Hepatocyte (in vitro differentiated cells): ENCODE results near the gene NDUFAF7. TPM values are rescaled to one million over a fixed set of nuclear protein-coding genes. Genes with fewer than 3 reads are reported as not detected.
"Not testable (repeated sequence)": the region's sequence is repeated elsewhere in the genome, so short reads cannot be mapped to it uniquely, and the experiment has no call there.

Experiments
- DNase-seq: peaks from one replicate; pipeline ENCODE4 v3.0.0-alpha.2; 2016; ENCODE audit warnings: low spot score
- H2AFZ ChIP-seq: fragments of 200-600 bp; sonication (generic); 2 replicates; pipeline ENCODE4 v1.6.0; 2016; ENCODE audit warnings: antibody characterized with exemption, mild to moderate bottlenecking
- H3K27ac ChIP-seq: fragments of 200-600 bp; sonication (generic); 2 replicates; pipeline ENCODE4 v1.5.1; 2016; ENCODE audit warnings: mild to moderate bottlenecking
- H3K27me3 ChIP-seq: fragments of 200-600 bp; sonication (generic); 2 replicates; pipeline ENCODE4 v1.6.1; 2016
- H3K36me3 ChIP-seq: fragments of 200-600 bp; sonication (generic); replicated peaks from 2 replicates; pipeline ENCODE4 v1.5.1; 2016; ENCODE audit warnings: low read depth; ENCODE audit not compliant: insufficient read depth
- H3K4me1 ChIP-seq: fragments of 200-600 bp; sonication (generic); 2 replicates; pipeline ENCODE4 v1.5.1; 2016; ENCODE audit warnings: mild to moderate bottlenecking, moderate library complexity; ENCODE audit not compliant: insufficient read depth
- H3K4me2 ChIP-seq: fragments of 200-600 bp; sonication (generic); 2 replicates; pipeline ENCODE4 v1.6.0; 2016
- H3K4me3 ChIP-seq: fragments of 200-600 bp; sonication (generic); 2 replicates; pipeline ENCODE4 v1.5.1; 2016; ENCODE audit warnings: mild to moderate bottlenecking
- H3K79me2 ChIP-seq: fragments of 200-600 bp; sonication (generic); 2 replicates; pipeline ENCODE4 v1.6.0; 2017; ENCODE audit warnings: mild to moderate bottlenecking
- H3K9me2 ChIP-seq: fragments of 200-600 bp; sonication (generic); replicated peaks from 2 replicates; pipeline ENCODE4 v1.6.0; 2017; ENCODE audit warnings: mild to moderate bottlenecking; ENCODE audit not compliant: insufficient read depth
- H3K9me3 ChIP-seq: fragments of 200-600 bp; sonication (generic); 2 replicates; pipeline ENCODE4 v1.5.1; 2016; ENCODE audit warnings: low read depth, mild to moderate bottlenecking
- H4K20me1 ChIP-seq: fragments of 200-600 bp; sonication (generic); 2 replicates; pipeline ENCODE4 v1.6.0; 2016; ENCODE audit warnings: mild to moderate bottlenecking; ENCODE audit not compliant: insufficient read depth, poor library complexity, severe bottlenecking
- CTCF ChIP-seq: fragments of 200-600 bp; sonication (generic); IDR thresholded peaks from 2 replicates; pipeline ENCODE4 v1.5.1; 2016; ENCODE audit warnings: antibody characterized with exemption, mild to moderate bottlenecking; ENCODE audit not compliant: poor library complexity
- EZH2 ChIP-seq: fragments of 200-600 bp; sonication (generic); IDR thresholded peaks from 2 replicates; pipeline ENCODE4 v1.6.1; 2016; ENCODE audit warnings: antibody characterized with exemption, mild to moderate bottlenecking, borderline replicate concordance
- EZH2phosphoT487 ChIP-seq: fragments of 200-600 bp; sonication (generic); IDR thresholded peaks from one replicate; pipeline ENCODE4 v1.6.1; 2018; ENCODE audit warnings: antibody characterized with exemption, mild to moderate bottlenecking, low read depth, moderate library complexity; ENCODE audit not compliant: unreplicated experiment, severe bottlenecking
- WGBS: methylation state at CpG from one replicate; pipeline ENCODE4 v1.1.6; 2016; ENCODE audit warnings: low lambda C conversion rate; ENCODE audit errors: missing lambda C conversion rate; 5-methylcytosine and 5-hydroxymethylcytosine counted together
- polyA plus RNA-seq: library from polyadenylated mRNA; unstranded; fragments of >200 nt; fragmentation: Nextera tagmentation; extraction: Ambion mirVana; gene quantifications from 2 replicates; pipeline ENCODE4 v1.2.1, GENCODE V29; 2016
- total RNA-seq: library from RNA; depleted of rRNA; stranded (reverse); fragments of >200 nt; gene quantifications from 2 replicates; pipeline ENCODE4 v1.2.3, GENCODE V29; 2014

NDUFAF7 gene
- total and polyA plus RNA-seq, 2 experiments from 2014 or later, result 11.8 to 14.7 TPM

GRCh38 chr2:37205689-37206341 lies 25.6 kb upstream of the NDUFAF7 start:
- no peaks in the 10 kb centered on the region for H3K9me2 ChIP-seq
- H3K27me3 ChIP-seq, result no peaks in the 10 kb centered on the region
- no peaks in the 10 kb centered on the region for H3K9me3 ChIP-seq
- no peak for DNase-seq
- H3K27ac ChIP-seq, result no peak overlapping the region
- H3K4me2 ChIP-seq, result no peak overlapping the region
- H3K4me1 ChIP-seq, result no peaks in the 10 kb centered on the region
- WGBS, result 80% methylated on average over 5 of the region's 5 CpGs
- H3K79me2 ChIP-seq, result peaks cover 28% of the 10 kb centered on the region
- H4K20me1 ChIP-seq, result no peaks in the 10 kb centered on the region
- H2AFZ ChIP-seq, result no peak overlapping the region
- no peak overlapping the region for H3K4me3 ChIP-seq
- H3K36me3 ChIP-seq, result peaks cover 13% of the 10 kb centered on the region
- TF ChIP-seq EZH2, result no peak

- H3K9me2 ChIP-seq, H4K20me1 ChIP-seq, H3K9me3 ChIP-seq, H3K4me2 ChIP-seq, H2AFZ ChIP-seq, H3K4me1 ChIP-seq, H3K27me3 ChIP-seq, H3K27ac ChIP-seq, H3K4me3 ChIP-seq, DNase-seq: not testable (repeated sequence)
- Histone ChIP-seq H3K36me3 (peaks cover 13% of the 10 kb centered on the region), H3K79me2 (peaks cover 28% of the 10 kb centered on the region)
- WGBS, result 98% methylated on average over 2 of the region's 2 CpGs
These were observed 24.7 kb upstream of the NDUFAF7 start for GRCh38 chr2:37206760-37207159.

- H3K79me2 ChIP-seq, result peaks cover 25% of the 10 kb centered on the region
- no peaks in the 10 kb centered on the region for H3K27me3 ChIP-seq
- peaks cover 7% of the 10 kb centered on the region for H3K36me3 ChIP-seq
- H3K4me3 ChIP-seq, result no peak overlapping the region
- H3K27ac ChIP-seq, result no peak overlapping the region
- no peaks in the 10 kb centered on the region for H4K20me1 ChIP-seq
- no peaks in the 10 kb centered on the region for H3K4me1 ChIP-seq
- TF ChIP-seq EZH2 (no peak), EZH2phosphoT487 (no peak), CTCF (no peak)
- no peak for DNase-seq
- no peaks in the 10 kb centered on the region for H3K9me2 ChIP-seq
- H2AFZ ChIP-seq, result no peak overlapping the region
- H3K9me3 ChIP-seq, result no peaks in the 10 kb centered on the region
- no peak overlapping the region for H3K4me2 ChIP-seq
These were observed 20.2 kb upstream of the NDUFAF7 start for GRCh38 chr2:37211212-37211611.

- TF ChIP-seq EZH2 (no peak), CTCF (no peak), EZH2phosphoT487 (no peak)
- no peak overlapping the region for H3K4me3 ChIP-seq
- WGBS, result 93% methylated on average over 3 of the region's 3 CpGs
- no peaks in the 10 kb centered on the region for H3K4me1 ChIP-seq
- H4K20me1 ChIP-seq, result no peaks in the 10 kb centered on the region
- peaks cover 20% of the 10 kb centered on the region for H3K79me2 ChIP-seq
- no peak overlapping the region for H3K27ac ChIP-seq
- no peaks in the 10 kb centered on the region for H3K9me3 ChIP-seq
- H3K36me3 ChIP-seq, result peaks cover under 1% of the 10 kb centered on the region
- no peak overlapping the region for H2AFZ ChIP-seq
- no peaks in the 10 kb centered on the region for H3K9me2 ChIP-seq
- no peaks in the 10 kb centered on the region for H3K27me3 ChIP-seq
- no peak overlapping the region for H3K4me2 ChIP-seq
- no peak for DNase-seq
These were observed 19.5 kb upstream of the NDUFAF7 start for GRCh38 chr2:37211939-37212338.
